HG03108 (cell line): Measurements from ENCODE around the gene TMEM72.

Experiments used
- ATAC-seq: cut with Tn5 transposase; IDR thresholded peaks from one replicate; pipeline ENCODE4 v1.9.1; 2021; ENCODE audit warnings: moderate library complexity; ENCODE audit not compliant: unreplicated experiment

The TMEM72 gene

GRCh38 chr10:44889834-44890233 is 21.3 kb upstream of the TMEM72 start:
- ATAC-seq = no peak

- no peak for ATAC-seq
Observed at GRCh38 chr10:44890696-44891563, 20.2 kb upstream of the TMEM72 start.

GRCh38 chr10:44891721-44892120 is 19.4 kb upstream of the TMEM72 start:
- no peak for ATAC-seq

- ATAC-seq = no peak
Observed at GRCh38 chr10:44893604-44894468, 17.3 kb upstream of the TMEM72 start.

- ATAC-seq = no peak
Observed at GRCh38 chr10:44894691-44895090, 16.4 kb upstream of the TMEM72 start.

GRCh38 chr10:44895280-44895679 is 15.9 kb upstream of the TMEM72 start:
- no peak for ATAC-seq

- ATAC-seq = no peak
Observed at GRCh38 chr10:44897049-44897448, 14.1 kb upstream of the TMEM72 start.

- no peak for ATAC-seq
Observed at GRCh38 chr10:44898665-44899064, 12.5 kb upstream of the TMEM72 start.

GRCh38 chr10:44899450-44900080 is 11.6 kb upstream of the TMEM72 start:
- no peak for ATAC-seq

- no peak for ATAC-seq
Observed at GRCh38 chr10:44902941-44903545, 8.1 kb upstream of the TMEM72 start.

GRCh38 chr10:44906486-44906885 is 4.7 kb upstream of the TMEM72 start:
- no peak for ATAC-seq

- ATAC-seq = no peak
Observed at GRCh38 chr10:44907556-44907955, 3.6 kb upstream of the TMEM72 start.

GRCh38 chr10:44908066-44908749 is 2.9 kb upstream of the TMEM72 start:
- no peak for ATAC-seq

- ATAC-seq = no peak
Observed at GRCh38 chr10:44908936-44909630, 2.1 kb upstream of the TMEM72 start.

GRCh38 chr10:44909910-44910309 is 1.2 kb upstream of the TMEM72 start:
- ATAC-seq = no peak

GRCh38 chr10:44910602-44911001 is 535 bp upstream of the TMEM72 start:
- ATAC-seq = no peak

GRCh38 chr10:44911951-44912350 is 814 bp downstream of the TMEM72 start:
- ATAC-seq = no peak

GRCh38 chr10:44913350-44914081 is 2.4 kb downstream of the TMEM72 start:
- ATAC-seq = no peak

GRCh38 chr10:44914891-44915290 is 3.8 kb downstream of the TMEM72 start:
- ATAC-seq = no peak
